Liver (tissue), 9 donors: Measurements from ENCODE around the gene ASAP2. TPM values are rescaled to one million over a fixed set of nuclear protein-coding genes. Genes with fewer than 3 reads are reported as not detected.

Source experiments
- DNase-seq: peaks from one replicate; pipeline ENCODE4 v3.0.0-alpha.2; 2017; ENCODE audit warnings: low spot score
- H3K27ac ChIP-seq, 2 donors: one replicate each; pipeline ENCODE4 v1.7.0; 2013; ENCODE audit warnings: inconsistent platforms in 2 of 2, low read length in 2 of 2, control low read depth in 1 of 2, low read depth in 1 of 2, mild to moderate bottlenecking in 1 of 2
- H3K27me3 ChIP-seq, 4 donors: one replicate each; pipeline versions ENCODE4 v1.6.1 to v1.7.0; 2013; ENCODE audit warnings: low read length in 3 of 4, inconsistent platforms in 1 of 4, mild to moderate bottlenecking in 1 of 4, moderate library complexity in 1 of 4; ENCODE audit not compliant: control insufficient read depth in 4 of 4, insufficient read depth in 4 of 4
- H3K36me3 ChIP-seq, 4 donors: one replicate each; pipeline versions ENCODE4 v1.6.1 to v1.7.0; 2013; ENCODE audit warnings: low read length in 3 of 4, mild to moderate bottlenecking in 3 of 4, low read depth in 1 of 4, moderate library complexity in 1 of 4; ENCODE audit not compliant: control insufficient read depth in 4 of 4, insufficient read depth in 3 of 4
- H3K4me1 ChIP-seq, 4 donors: one replicate each; pipeline versions ENCODE4 v1.6.1 to v1.7.0; 2013; ENCODE audit warnings: low read length in 3 of 4, mild to moderate bottlenecking in 3 of 4, moderate library complexity in 1 of 4; ENCODE audit not compliant: control insufficient read depth in 4 of 4, insufficient read depth in 4 of 4
- H3K4me3 ChIP-seq, 3 donors: one replicate each; pipeline versions ENCODE4 v1.6.1 to v1.7.0; 2013; ENCODE audit warnings: low read length in 3 of 3, control low read depth in 1 of 3, low read depth in 1 of 3, mild to moderate bottlenecking in 1 of 3
- H3K9ac ChIP-seq, 2 donors: one replicate each; pipeline ENCODE4 v1.7.0; 2013; ENCODE audit warnings: low read length in 2 of 2, mild to moderate bottlenecking in 2 of 2, moderate library complexity in 2 of 2, control low read depth in 1 of 2, low read depth in 1 of 2
- H3K9me3 ChIP-seq, 4 donors: one replicate each; pipeline versions ENCODE4 v1.6.1 to v1.7.0; 2013; ENCODE audit warnings: low read length in 3 of 4; ENCODE audit not compliant: control insufficient read depth in 4 of 4
- ATF3 ChIP-seq: IDR thresholded peaks from 2 replicates; pipeline ENCODE4 v1.6.1; 2016; ENCODE audit warnings: antibody characterized with exemption
- GABPA ChIP-seq, 2 donors: IDR thresholded peaks in 1 of 2; conservative IDR thresholded peaks in 1 of 2; 2 replicates each; pipeline ENCODE4 v1.6.1; 2016; ENCODE audit warnings: antibody characterized with exemption in 2 of 2, mild to moderate bottlenecking in 1 of 2, moderate library complexity in 1 of 2
- HNF4A ChIP-seq, 2 donors: conservative IDR thresholded peaks; 2 replicates each; pipeline ENCODE4 v1.6.1; 2016; ENCODE audit warnings: antibody characterized with exemption in 2 of 2, mild to moderate bottlenecking in 2 of 2
- HNF4G ChIP-seq: IDR thresholded peaks from 2 replicates; pipeline ENCODE4 v1.6.1; 2016; ENCODE audit warnings: antibody characterized with exemption
- RAD21 ChIP-seq, 2 donors: IDR thresholded peaks; 2 replicates each; pipeline ENCODE4 v1.6.1; 2016; ENCODE audit warnings: antibody characterized with exemption in 2 of 2, mild to moderate bottlenecking in 2 of 2
- REST ChIP-seq: IDR thresholded peaks from 2 replicates; pipeline ENCODE4 v1.6.1; 2016; ENCODE audit warnings: antibody characterized with exemption, mild to moderate bottlenecking
- RXRA ChIP-seq, 2 donors: IDR thresholded peaks; 2 replicates each; pipeline ENCODE4 v1.6.1; 2017 to 2018; ENCODE audit warnings: antibody characterized with exemption in 2 of 2, mild to moderate bottlenecking in 1 of 2
- YY1 ChIP-seq: IDR thresholded peaks from 2 replicates; pipeline ENCODE4 v1.6.1; 2016; ENCODE audit warnings: antibody characterized with exemption, mild to moderate bottlenecking
- ZBTB33 ChIP-seq: IDR thresholded peaks from 2 replicates; pipeline ENCODE4 v1.6.1; 2016; ENCODE audit warnings: antibody characterized with exemption
- WGBS: extraction: QIAGEN DNeasy Blood & Tissue Kit; methylation state at CpG from one replicate; pipeline ENCODE4 v1.1.7; 2013; 5-methylcytosine and 5-hydroxymethylcytosine counted together
- polyA plus RNA-seq, 2 donors: library from polyadenylated mRNA; stranded (reverse) in 1 of 2; unstranded in 1 of 2; fragments of 200-250 nt in 1 of 2; fragments of >200 nt in 1 of 2; fragmentation: Nextera tagmentation in 1 of 2; extraction: Ambion mirVana in 1 of 2; gene quantifications; one replicate each; pipeline versions ENCODE4 v1.2.1 to v1.2.3, GENCODE V29; 2013 to 2015
- total RNA-seq, 2 donors: library from RNA; depleted of rRNA; stranded (reverse); fragments of >200 nt; gene quantifications; one replicate each; pipeline ENCODE4 v1.2.3, GENCODE V29; 2014
- donor health status: healthy.
- donor health status: healthy.
- donor health status: healthy.
- donor health status: healthy.
- donor health status: healthy.

The ASAP2 gene
- total and polyA plus RNA-seq, 4 donors, result 0.36 to 5.9 (median 2.6) TPM

- WGBS, result 97% methylated on average over 6 of the region's 6 CpGs
- TF ChIP-seq RAD21 (IDR thresholded peaks at IDR 0.05), result no peak
- DNase-seq, result no peak
- Histone ChIP-seq H3K4me3 (no peak overlapping the region), H3K4me1 (no peaks in the 10 kb centered on the region), H3K27me3 (no peaks in the 10 kb centered on the region), H3K9ac (no peak overlapping the region), H3K36me3 (no peaks in the 10 kb centered on the region), H3K27ac (no peak overlapping the region), H3K9me3 (no peaks in the 10 kb centered on the region)
Measured at GRCh38 chr2:9382604-9383235, 176.1 kb downstream of the ASAP2 start.

GRCh38 chr2:9384521-9384920 lies 177.9 kb downstream of the ASAP2 start:
- TF ChIP-seq ATF3 (no peak), ZBTB33 (no peak), HNF4A (conservative IDR thresholded peaks at IDR 0.05) (no peak), RXRA (IDR thresholded peaks at IDR 0.05) (no peak), HNF4G (no peak), GABPA (IDR thresholded peaks at IDR 0.05 in 1 of 2, conservative IDR thresholded peaks at IDR 0.05 in 1 of 2) (no peak), YY1 (no peak)
- Histone ChIP-seq H3K4me1 (no peaks in the 10 kb centered on the region), H3K9ac (no peak overlapping the region), H3K27ac (no peak overlapping the region), H3K4me3 (no peak overlapping the region), H3K9me3 (no peaks in the 10 kb centered on the region), H3K36me3 (peaks cover 0 to 4% (median 0%) of the 10 kb centered on the region in 4 donors), H3K27me3 (no peaks in the 10 kb centered on the region)
- WGBS, result 97% methylated on average over 4 of the region's 4 CpGs
- DNase-seq, result no peak

GRCh38 chr2:9385841-9386240 lies 179.2 kb downstream of the ASAP2 start:
- Histone ChIP-seq H3K27ac (no peak overlapping the region), H3K9me3 (no peaks in the 10 kb centered on the region), H3K4me3 (no peak overlapping the region), H3K4me1 (no peaks in the 10 kb centered on the region), H3K36me3 (peaks cover 0 to 4% (median 0%) of the 10 kb centered on the region in 4 donors), H3K27me3 (no peaks in the 10 kb centered on the region), H3K9ac (no peak overlapping the region)
- TF ChIP-seq ZBTB33, result no peak
- no peak for TF ChIP-seq REST
- 92% methylated on average over 6 of the region's 6 CpGs for WGBS
- no peak for DNase-seq
